GM23338 (cell line): ENCODE data around the gene ZBTB5. TPM values are rescaled to one million over a fixed set of nuclear protein-coding genes. Genes with fewer than 3 reads are reported as not detected.

Experiments used
- ATAC-seq: fragments of 200-7000 bp; cut with Tn5 transposase; 3 replicates; pipeline ENCODE4 v1.9.1; 2020
- DNase-seq: peaks from one replicate; pipeline ENCODE4 v3.0.0-alpha.2; 2015; ENCODE audit warnings: low spot score
- H2AFZ ChIP-seq: fragments of 200-600 bp; sonication (generic); 2 replicates; pipeline ENCODE4 v1.8.0; 2016; ENCODE audit warnings: antibody characterized with exemption, mild to moderate bottlenecking, moderate library complexity
- H3F3A ChIP-seq: fragments of 200-600 bp; sonication (generic); replicated peaks from 2 replicates; pipeline ENCODE4 v1.8.0; 2017; ENCODE audit warnings: antibody characterized with exemption, mixed run types, low read depth
- H3K27ac ChIP-seq: fragments of 200-600 bp; sonication (generic); 2 replicates; pipeline ENCODE4 v1.6.1; 2016; ENCODE audit warnings: low read depth
- H3K27me3 ChIP-seq: fragments of 200-600 bp; sonication (generic); 2 replicates; pipeline ENCODE4 v1.8.0; 2016; ENCODE audit warnings: mild to moderate bottlenecking, mixed run types, moderate library complexity; ENCODE audit not compliant: insufficient read depth
- H3K36me3 ChIP-seq: fragments of 200-600 bp; sonication (generic); 2 replicates; pipeline ENCODE4 v1.8.0; 2016; ENCODE audit warnings: mild to moderate bottlenecking; ENCODE audit not compliant: insufficient read depth
- H3K4me1 ChIP-seq: fragments of 200-600 bp; sonication (generic); 2 replicates; pipeline ENCODE4 v1.8.0; 2016; ENCODE audit warnings: mild to moderate bottlenecking, moderate library complexity; ENCODE audit not compliant: insufficient read depth
- H3K4me2 ChIP-seq: fragments of 200-600 bp; sonication (generic); 2 replicates; pipeline ENCODE4 v1.7.1; 2017; ENCODE audit warnings: mixed run types
- H3K4me3 ChIP-seq: fragments of 200-600 bp; sonication (generic); 2 replicates; pipeline ENCODE4 v1.6.1; 2016; ENCODE audit warnings: mixed run types
- H3K79me2 ChIP-seq: fragments of 200-600 bp; sonication (generic); replicated peaks from 2 replicates; pipeline ENCODE4 v1.8.0; 2017; ENCODE audit warnings: mild to moderate bottlenecking; ENCODE audit not compliant: insufficient read depth
- H3K9me2 ChIP-seq: fragments of 200-600 bp; sonication (generic); 2 replicates; pipeline ENCODE4 v1.8.0; 2017; ENCODE audit not compliant: insufficient read depth
- H4K20me1 ChIP-seq: fragments of 200-600 bp; sonication (generic); replicated peaks from 2 replicates; pipeline ENCODE4 v1.8.0; 2017; ENCODE audit warnings: mild to moderate bottlenecking; ENCODE audit not compliant: insufficient read depth
- H3K27ac Mint-ChIP-seq: 2 replicates; pipeline ENCODE4 v1.8.0; 2020; ENCODE audit warnings: inconsistent platforms, mild to moderate bottlenecking, moderate library complexity, mixed read lengths
- H3K27me3 Mint-ChIP-seq: 3 replicates; pipeline ENCODE4 v1.8.0; 2022; ENCODE audit warnings: low read depth, mild to moderate bottlenecking, moderate library complexity, mixed read lengths, inconsistent platforms; ENCODE audit not compliant: insufficient read depth, poor library complexity
- H3K36me3 Mint-ChIP-seq: 3 replicates; pipeline ENCODE4 v1.8.0; 2021; ENCODE audit warnings: low read depth, mild to moderate bottlenecking, inconsistent platforms, moderate library complexity, mixed read lengths
- H3K4me1 Mint-ChIP-seq: 3 replicates; pipeline ENCODE4 v1.8.0; 2020; ENCODE audit warnings: mild to moderate bottlenecking, inconsistent platforms, mixed read lengths
- H3K4me3 Mint-ChIP-seq: 3 replicates; pipeline ENCODE4 v1.8.0; 2021; ENCODE audit warnings: moderate library complexity, mild to moderate bottlenecking, inconsistent platforms, mixed read lengths
- H3K9me3 Mint-ChIP-seq: 3 replicates; pipeline ENCODE4 v1.8.0; 2020; ENCODE audit warnings: moderate library complexity, mild to moderate bottlenecking, inconsistent platforms, mixed read lengths
- CREB1 ChIP-seq: fragments of 250-450 bp; sonication (Bioruptor Pico); IDR thresholded peaks from 2 replicates; pipeline ENCODE4 v1.5.0; 2020; ENCODE audit warnings: low read depth, mild to moderate bottlenecking, moderate library complexity
- EZH2 ChIP-seq: fragments of 200-600 bp; sonication (generic); IDR thresholded peaks from one replicate; pipeline ENCODE4 v1.8.0; 2017; ENCODE audit warnings: antibody characterized with exemption, mild to moderate bottlenecking, low read depth; ENCODE audit not compliant: unreplicated experiment
- EZH2phosphoT487 ChIP-seq: fragments of 200-600 bp; sonication (generic); IDR thresholded peaks from one replicate; pipeline ENCODE4 v1.8.1; 2018; ENCODE audit warnings: antibody characterized with exemption; ENCODE audit not compliant: unreplicated experiment
- JUNB ChIP-seq: IDR thresholded peaks from one replicate; pipeline ENCODE4 v1.6.1; 2016; ENCODE audit warnings: antibody characterized with exemption; ENCODE audit not compliant: unreplicated experiment
- NANOG ChIP-seq: IDR thresholded peaks from 2 replicates; pipeline ENCODE4 v1.6.1; 2016; ENCODE audit warnings: antibody characterized with exemption, borderline replicate concordance
- STAT1 ChIP-seq: IDR thresholded peaks from one replicate; pipeline ENCODE4 v1.6.1; 2016; ENCODE audit warnings: antibody characterized with exemption; ENCODE audit not compliant: unreplicated experiment
- ZNF114 ChIP-seq: fragments of 250-450 bp; sonication (Bioruptor Pico); IDR thresholded peaks from 2 replicates; pipeline ENCODE4 v1.5.0; 2020; ENCODE audit warnings: mild to moderate bottlenecking, moderate library complexity
- ZNF331 ChIP-seq: fragments of 250-450 bp; sonication (Bioruptor Pico); IDR thresholded peaks from 2 replicates; pipeline ENCODE4 v1.5.0; 2020; ENCODE audit warnings: low read depth, mild to moderate bottlenecking, moderate library complexity
- polyA plus RNA-seq: library from polyadenylated mRNA; unstranded; fragments of >200 nt; fragmentation: Nextera tagmentation; extraction: Ambion mirVana; gene quantifications from 2 replicates; pipeline ENCODE4 v1.2.1, GENCODE V29; 2016
- total RNA-seq: library from RNA; depleted of rRNA; stranded (reverse); fragments of >200 nt; shearing (Covaris generic); gene quantifications from 2 replicates; pipeline ENCODE4 v1.2.3, GENCODE V29; 2014
- TF ChIP-seq, protein P1 (sequence below), 2 experiments: fragments of 200-600 bp in 1 of 2; sonication (generic) in 1 of 2; conservative IDR thresholded peaks; 2 replicates each; pipeline versions ENCODE4 v1.5.1 to v1.6.1; 2016 to 2017; ENCODE audit warnings: antibody characterized with exemption in 2 of 2, low read depth in 2 of 2, mild to moderate bottlenecking in 2 of 2, moderate library complexity in 1 of 2
- TF ChIP-seq, protein P2 (sequence below): IDR thresholded peaks from one replicate; pipeline ENCODE4 v1.6.1; 2018; ENCODE audit warnings: antibody characterized with exemption; ENCODE audit not compliant: unreplicated experiment

Gene ZBTB5
- total and polyA plus RNA-seq, 2 experiments from 2014 or later: 2.8 to 19.5 TPM

DNA sequence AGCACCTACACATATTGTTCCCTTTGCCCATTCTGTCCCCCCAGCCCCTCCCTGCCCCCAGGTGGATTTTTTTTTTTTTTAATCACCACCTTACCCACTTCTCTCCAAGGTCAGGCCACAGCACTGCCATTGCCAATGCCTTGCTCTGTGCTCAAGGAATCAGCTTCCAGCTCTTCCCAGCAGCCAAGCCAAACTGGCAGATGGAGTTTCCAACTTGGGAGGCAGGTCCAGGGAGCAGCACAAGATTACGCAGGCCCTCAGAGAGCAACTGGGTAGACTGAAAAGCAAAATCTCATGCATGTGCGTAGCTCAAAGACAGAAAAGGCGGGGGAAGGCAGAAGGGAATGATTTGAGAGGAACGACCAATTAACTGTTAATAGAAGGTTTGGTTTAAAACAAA lies 27.6 kb downstream of the ZBTB5 start:
- Histone ChIP-seq H3K36me3 (peaks cover 26% of the 10 kb centered on the region), H3K4me2 (no peak overlapping the region), H3K4me1 (peaks cover 19% of the 10 kb centered on the region; the same call in 1 of the 2 replicates), H3K27me3 (no peaks in the 10 kb centered on the region), H3K79me2 (peaks cover 34% of the 10 kb centered on the region), H3F3A (0 out of 2 replicates have a peak, but pooled peaks cover 15% of the 10 kb centered on the region), H4K20me1 (peaks cover 23% of the 10 kb centered on the region), H3K4me3 (no peak overlapping the region), H2AFZ (no peak overlapping the region), H3K27ac (no peak overlapping the region), H3K9me2 (no peaks in the 10 kb centered on the region)
- Mint-ChIP-seq H3K4me1 (peaks cover 20% of the 10 kb centered on the region), H3K27ac (no peak overlapping the region), H3K36me3 (peaks cover 93% of the 10 kb centered on the region), H3K9me3 (no peaks in the 10 kb centered on the region), H3K27me3 (no peaks in the 10 kb centered on the region), H3K4me3 (no peak overlapping the region)
- DNase-seq (no peak), ATAC-seq (no peak)
- TF ChIP-seq ZNF114 (no peak), ZNF331 (CRISPR knock-in tag) (no peak)
- TF ChIP-seq, protein P1, sequence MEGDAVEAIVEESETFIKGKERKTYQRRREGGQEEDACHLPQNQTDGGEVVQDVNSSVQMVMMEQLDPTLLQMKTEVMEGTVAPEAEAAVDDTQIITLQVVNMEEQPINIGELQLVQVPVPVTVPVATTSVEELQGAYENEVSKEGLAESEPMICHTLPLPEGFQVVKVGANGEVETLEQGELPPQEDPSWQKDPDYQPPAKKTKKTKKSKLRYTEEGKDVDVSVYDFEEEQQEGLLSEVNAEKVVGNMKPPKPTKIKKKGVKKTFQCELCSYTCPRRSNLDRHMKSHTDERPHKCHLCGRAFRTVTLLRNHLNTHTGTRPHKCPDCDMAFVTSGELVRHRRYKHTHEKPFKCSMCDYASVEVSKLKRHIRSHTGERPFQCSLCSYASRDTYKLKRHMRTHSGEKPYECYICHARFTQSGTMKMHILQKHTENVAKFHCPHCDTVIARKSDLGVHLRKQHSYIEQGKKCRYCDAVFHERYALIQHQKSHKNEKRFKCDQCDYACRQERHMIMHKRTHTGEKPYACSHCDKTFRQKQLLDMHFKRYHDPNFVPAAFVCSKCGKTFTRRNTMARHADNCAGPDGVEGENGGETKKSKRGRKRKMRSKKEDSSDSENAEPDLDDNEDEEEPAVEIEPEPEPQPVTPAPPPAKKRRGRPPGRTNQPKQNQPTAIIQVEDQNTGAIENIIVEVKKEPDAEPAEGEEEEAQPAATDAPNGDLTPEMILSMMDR (conservative IDR thresholded peaks at IDR 0.05; ENCODE audit: low read depth in 2 of 2): no peak
- TF ChIP-seq, protein P2, sequence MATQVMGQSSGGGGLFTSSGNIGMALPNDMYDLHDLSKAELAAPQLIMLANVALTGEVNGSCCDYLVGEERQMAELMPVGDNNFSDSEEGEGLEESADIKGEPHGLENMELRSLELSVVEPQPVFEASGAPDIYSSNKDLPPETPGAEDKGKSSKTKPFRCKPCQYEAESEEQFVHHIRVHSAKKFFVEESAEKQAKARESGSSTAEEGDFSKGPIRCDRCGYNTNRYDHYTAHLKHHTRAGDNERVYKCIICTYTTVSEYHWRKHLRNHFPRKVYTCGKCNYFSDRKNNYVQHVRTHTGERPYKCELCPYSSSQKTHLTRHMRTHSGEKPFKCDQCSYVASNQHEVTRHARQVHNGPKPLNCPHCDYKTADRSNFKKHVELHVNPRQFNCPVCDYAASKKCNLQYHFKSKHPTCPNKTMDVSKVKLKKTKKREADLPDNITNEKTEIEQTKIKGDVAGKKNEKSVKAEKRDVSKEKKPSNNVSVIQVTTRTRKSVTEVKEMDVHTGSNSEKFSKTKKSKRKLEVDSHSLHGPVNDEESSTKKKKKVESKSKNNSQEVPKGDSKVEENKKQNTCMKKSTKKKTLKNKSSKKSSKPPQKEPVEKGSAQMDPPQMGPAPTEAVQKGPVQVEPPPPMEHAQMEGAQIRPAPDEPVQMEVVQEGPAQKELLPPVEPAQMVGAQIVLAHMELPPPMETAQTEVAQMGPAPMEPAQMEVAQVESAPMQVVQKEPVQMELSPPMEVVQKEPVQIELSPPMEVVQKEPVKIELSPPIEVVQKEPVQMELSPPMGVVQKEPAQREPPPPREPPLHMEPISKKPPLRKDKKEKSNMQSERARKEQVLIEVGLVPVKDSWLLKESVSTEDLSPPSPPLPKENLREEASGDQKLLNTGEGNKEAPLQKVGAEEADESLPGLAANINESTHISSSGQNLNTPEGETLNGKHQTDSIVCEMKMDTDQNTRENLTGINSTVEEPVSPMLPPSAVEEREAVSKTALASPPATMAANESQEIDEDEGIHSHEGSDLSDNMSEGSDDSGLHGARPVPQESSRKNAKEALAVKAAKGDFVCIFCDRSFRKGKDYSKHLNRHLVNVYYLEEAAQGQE: no peak

DNA sequence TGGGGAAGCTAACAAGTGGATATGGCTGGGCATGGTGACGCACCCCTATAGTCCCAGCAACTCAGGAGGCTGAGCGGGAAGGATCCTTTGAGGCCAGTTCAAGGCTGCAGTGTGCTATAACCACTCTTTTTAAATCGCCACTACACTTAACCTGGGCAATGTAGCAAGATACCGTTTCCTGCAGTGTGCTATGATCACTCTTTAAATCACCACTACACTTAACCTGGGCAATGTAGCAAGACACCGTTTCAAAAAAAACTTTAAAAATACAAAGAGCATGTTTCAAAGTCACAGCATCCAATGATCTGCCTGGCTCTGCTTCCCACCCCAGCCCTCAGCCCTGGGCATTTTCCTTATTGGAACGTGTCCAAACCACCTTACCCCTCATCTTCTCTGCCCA lies 28.2 kb downstream of the ZBTB5 start:
- Histone ChIP-seq H3K9me2 (no peaks in the 10 kb centered on the region), H3F3A (0 out of 2 replicates have a peak, but pooled peaks cover 17% of the 10 kb centered on the region), H4K20me1 (peaks cover 22% of the 10 kb centered on the region), H2AFZ (no peak overlapping the region), H3K4me2 (no peak overlapping the region), H3K27ac (no peak overlapping the region), H3K79me2 (peaks cover 34% of the 10 kb centered on the region), H3K4me3 (no peak overlapping the region), H3K4me1 (peaks cover 19% of the 10 kb centered on the region; the same call in 1 of the 2 replicates), H3K36me3 (peaks cover 26% of the 10 kb centered on the region), H3K27me3 (no peaks in the 10 kb centered on the region)
- Mint-ChIP-seq H3K4me3 (no peak overlapping the region), H3K4me1 (peaks cover 24% of the 10 kb centered on the region), H3K27ac (no peak overlapping the region), H3K9me3 (no peaks in the 10 kb centered on the region), H3K27me3 (no peaks in the 10 kb centered on the region), H3K36me3 (peaks cover 93% of the 10 kb centered on the region)
- no peak for DNase-seq
- no peak for ATAC-seq
- no peak for TF ChIP-seq JUNB
- TF ChIP-seq NANOG: no peak
- TF ChIP-seq EZH2phosphoT487: no peak
- TF ChIP-seq, protein P1 (conservative IDR thresholded peaks at IDR 0.05; ENCODE audit: low read depth in 2 of 2): no peak
- no peak for TF ChIP-seq STAT1
- no peak for TF ChIP-seq EZH2
- TF ChIP-seq CREB1 (CRISPR knock-in tag): no peak
